HCT116 (cell line): Measurements from ENCODE around the gene NCOR1. TPM values are rescaled to one million over a fixed set of nuclear protein-coding genes. Genes with fewer than 3 reads are reported as not detected.
"Not testable (repeated sequence)": the region's sequence is repeated elsewhere in the genome, so short reads cannot be mapped to it uniquely, and the experiment has no call there.

Experiments used
- ATAC-seq: fragments of 200-7000 bp; cut with Tn5 transposase; 2 replicates; pipeline ENCODE4 v1.9.1; 2020; ENCODE audit warnings: mild to moderate bottlenecking, moderate library complexity
- BruUV-seq: library from RNA; stranded (reverse); fragments of 400-500 nt; replicated peaks from 2 replicates; lab custom pipeline; 2021; lab: Mats Ljungman, UMichigan
- CTCF ChIA-PET: fragments of 300-600 bp; sonication (Branson Sonifier 250); formaldehyde crosslinking; loops from one replicate; lab custom pipeline; 2021; ENCODE audit warnings: antibody characterized with exemption; lab: Charles Lee
- POLR2A ChIA-PET: fragments of 300-600, 350-600 bp; sonication (Branson Sonifier 250); formaldehyde crosslinking; loops from one replicate; lab custom pipeline; 2021; ENCODE audit warnings: antibody characterized with exemption; lab: Charles Lee
- RAD21 ChIA-PET, 2 experiments: fragments of 300-600 bp; sonication (Branson Sonifier 250); formaldehyde crosslinking; loops; one replicate each; lab custom pipeline; 2023; ENCODE audit warnings: low total read pairs in 2 of 2; ENCODE audit not compliant: uncharacterized antibody in 2 of 2, unreplicated experiment in 2 of 2, low non-redundant PET in 1 of 2; lab: Charles Lee
- DNase-seq: peaks from one replicate; pipeline ENCODE4 v3.0.0-alpha.2; 2010; ENCODE audit warnings: low read depth, low spot score
- H2AFZ ChIP-seq: fragments of 200-600 bp; shearing (Covaris generic), sonication (generic); 2 replicates; pipeline ENCODE4 v1.6.1; 2017; ENCODE audit warnings: low read depth, mixed run types, mixed read lengths, antibody characterized with exemption, low read length; ENCODE audit not compliant: poor library complexity, severe bottlenecking
- H3K27ac ChIP-seq: 2 replicates; pipeline ENCODE4 v1.5.1; 2012; ENCODE audit warnings: low read depth, low read length
- H3K27me3 ChIP-seq: fragments of 200-600 bp; sonication (generic); 2 replicates; pipeline ENCODE4 v1.6.1; 2016; ENCODE audit warnings: mixed run types, low read length, mixed read lengths; ENCODE audit not compliant: insufficient read depth
- H3K36me3 ChIP-seq, 2 experiments: fragments of 200-500 bp in 1 of 2; fragments of 200-600 bp in 1 of 2; sonication (Bioruptor generic) in 1 of 2; sonication (generic) in 1 of 2; 2 replicates each; pipeline versions ENCODE4 v1.5.1 to v1.6.1; 2014 to 2016; ENCODE audit warnings: low read length in 2 of 2, inconsistent platforms in 1 of 2, mixed read lengths in 1 of 2, mixed run types in 1 of 2; ENCODE audit not compliant: insufficient read depth in 2 of 2, control insufficient read depth in 1 of 2
- H3K4me1 ChIP-seq, 2 experiments: fragments of 200-600 bp in 1 of 2; sonication (generic) in 1 of 2; 2 replicates each; pipeline versions ENCODE4 v1.5.1 to v1.6.1; 2012 to 2017; ENCODE audit warnings: low read length in 2 of 2, inconsistent platforms in 1 of 2, mild to moderate bottlenecking in 1 of 2, mixed read lengths in 1 of 2, mixed run types in 1 of 2, moderate library complexity in 1 of 2; ENCODE audit not compliant: insufficient read depth in 2 of 2, control insufficient read depth in 1 of 2
- H3K4me2 ChIP-seq: fragments of 200-600 bp; sonication (generic); 2 replicates; pipeline ENCODE4 v1.6.1; 2017; ENCODE audit warnings: mixed run types, low read length, mixed read lengths
- H3K4me3 ChIP-seq, 2 experiments: fragments of 200-600 bp in 1 of 2; sonication (generic) in 1 of 2; replicated peaks in 1 of 2; 2 replicates each; pipeline ENCODE4 v1.5.1; 2011 to 2016; ENCODE audit warnings: low read length in 2 of 2, control low read depth in 1 of 2, low read depth in 1 of 2, mild to moderate bottlenecking in 1 of 2, mixed read lengths in 1 of 2, mixed run types in 1 of 2
- H3K79me2 ChIP-seq: fragments of 200-600 bp; sonication (generic); 2 replicates; pipeline ENCODE4 v1.6.1; 2017; ENCODE audit warnings: mild to moderate bottlenecking, mixed run types, low read length, moderate library complexity, mixed read lengths; ENCODE audit not compliant: insufficient read depth
- H3K9ac ChIP-seq: fragments of 200-600 bp; sonication (generic); 2 replicates; pipeline ENCODE4 v1.6.1; 2016; ENCODE audit warnings: low read length, mixed read lengths
- H3K9me2 ChIP-seq: fragments of 200-600 bp; sonication (generic), shearing (Covaris generic); 2 replicates; pipeline ENCODE4 v1.6.1; 2017; ENCODE audit warnings: mixed run types, mild to moderate bottlenecking, moderate library complexity; ENCODE audit not compliant: insufficient read depth
- H3K9me3 ChIP-seq, 2 experiments: fragments of 200-500 bp in 1 of 2; fragments of 200-600 bp in 1 of 2; sonication (Bioruptor generic) in 1 of 2; sonication (generic) in 1 of 2; 2 replicates each; pipeline ENCODE4 v1.6.1; 2014 to 2017; ENCODE audit warnings: low read length in 2 of 2, mixed read lengths in 2 of 2, inconsistent platforms in 1 of 2, low read depth in 1 of 2, mild to moderate bottlenecking in 1 of 2, mixed run types in 1 of 2, moderate library complexity in 1 of 2; ENCODE audit not compliant: control insufficient read depth in 1 of 2, insufficient read depth in 1 of 2
- H4K20me1 ChIP-seq: fragments of 200-600 bp; sonication (generic), shearing (Covaris generic); 2 replicates; pipeline ENCODE4 v1.6.1; 2017; ENCODE audit warnings: mixed run types, mild to moderate bottlenecking, moderate library complexity; ENCODE audit not compliant: insufficient read depth
- POLR2A ChIP-seq: IDR thresholded peaks from 2 replicates; pipeline ENCODE4 v1.7.0; 2011; ENCODE audit warnings: borderline replicate concordance; ENCODE audit not compliant: insufficient read depth, insufficient read length; ENCODE audit errors: extremely low read depth
- ZBTB33 ChIP-seq: IDR thresholded peaks from 2 replicates; pipeline ENCODE4 v1.6.1; 2011; ENCODE audit warnings: mild to moderate bottlenecking, low read length, moderate library complexity; ENCODE audit not compliant: insufficient replicate concordance; ENCODE audit errors: extremely low read depth
- ZNF274 ChIP-seq: fragments of 200-500 bp; sonication (Bioruptor generic); IDR thresholded peaks from 2 replicates; pipeline ENCODE4 v1.6.1; 2014; ENCODE audit warnings: mild to moderate bottlenecking, low read depth, low read length, inconsistent platforms
- intact Hi-C: fragments of 100-400 bp; cut with micrococcal nuclease; formaldehyde crosslinking; loops from 2 replicates; pipeline ENCODE4 v1.10.0; 2022
- total RNA-seq: library from RNA; stranded (reverse); gene quantifications from one replicate; pipeline ENCODE4 v1.2.1, GENCODE V29; 2021; ENCODE audit not compliant: unreplicated experiment

The NCOR1 gene
- total RNA-seq, 1 experiment from 2014 or later: 43.7 TPM

- intact Hi-C loops: no loop called here
- no TSS peak for BruUV-seq
- DNase-seq (no peak), ATAC-seq (no peak)
- Histone ChIP-seq H3K4me2 (no peak overlapping the region), H4K20me1 (0 out of 2 replicates have a peak, but pooled peaks cover 5% of the 10 kb centered on the region), H3K4me3 (no peak overlapping the region), H3K36me3 (peaks cover 0 to 3% of the 10 kb centered on the region in 2 experiments; a peak in 1 of 4 replicates), H3K79me2 (peaks cover 77% of the 10 kb centered on the region), H3K4me1 (peaks cover 0 to 2% of the 10 kb centered on the region in 2 experiments; a peak in 1 of 4 replicates), H3K9me2 (no peaks in the 10 kb centered on the region), H3K27ac (no peak overlapping the region), H3K9me3 (no peaks in the 10 kb centered on the region), H3K27me3 (no peaks in the 10 kb centered on the region), H3K9ac (no peak overlapping the region), H2AFZ (no peak overlapping the region)
- POLR2A ChIA-PET: no interaction called here
- RAD21 ChIA-PET: no interaction called here
- no peak for TF ChIP-seq ZNF274
- TF ChIP-seq POLR2A: no peak
- TF ChIP-seq ZBTB33: no peak
- CTCF ChIA-PET: no interaction called here
Measured at GRCh38 chr17:16197276-16197675, 18.1 kb downstream of the NCOR1 start.

DNA sequence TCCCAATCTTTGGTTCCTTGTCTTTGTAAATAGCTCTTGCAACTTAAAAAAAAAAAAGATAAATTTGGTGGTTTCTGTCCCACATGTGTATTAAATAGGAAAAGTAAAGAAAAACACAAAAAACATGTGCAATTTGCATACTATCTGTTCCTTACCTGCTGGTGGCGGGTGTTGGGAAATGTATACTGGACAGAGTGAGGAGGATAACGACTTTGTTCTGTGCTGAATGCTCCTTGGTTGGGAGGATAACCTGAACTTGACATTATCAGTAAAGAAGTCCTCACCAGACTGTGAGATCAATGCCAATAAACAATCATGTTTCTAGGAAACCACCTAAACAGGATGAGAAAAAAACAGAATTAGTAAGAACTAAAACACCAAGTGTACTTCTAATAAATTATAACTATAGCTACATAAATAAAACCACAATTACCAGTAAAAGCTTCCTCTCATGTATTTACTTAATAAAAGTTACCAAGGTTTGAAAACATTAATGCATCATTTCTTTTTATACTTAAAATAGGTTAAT, 21.0 kb downstream of the NCOR1 start:
- H3K27ac ChIP-seq, H3K4me1 ChIP-seq, DNase-seq, H3K9me3 ChIP-seq, H3K27me3 ChIP-seq, H3K4me2 ChIP-seq, ATAC-seq, H3K9ac ChIP-seq, H3K4me3 ChIP-seq, H3K9me2 ChIP-seq, CTCF ChIA-PET, RAD21 ChIA-PET, intact Hi-C loops, H2AFZ ChIP-seq, BruUV-seq, H3K36me3 ChIP-seq: not testable (repeated sequence)
- H3K79me2 ChIP-seq: peaks cover 77% of the 10 kb centered on the region
- H4K20me1 ChIP-seq: peaks cover 12% of the 10 kb centered on the region; the same call in 1 of the 2 replicates
- POLR2A ChIA-PET: interaction anchor here (0.9 kb wide), 1 partner anchor 186 kb away, joined by 3 read pairs; the partner anchor contains the start of gene UBB
